ENCODE data around the gene LPCAT1.
"Not testable (repeated sequence)": the region's sequence is repeated elsewhere in the genome, so short reads cannot be mapped to it uniquely, and the experiment has no call there.

Gene LPCAT1

DNA sequence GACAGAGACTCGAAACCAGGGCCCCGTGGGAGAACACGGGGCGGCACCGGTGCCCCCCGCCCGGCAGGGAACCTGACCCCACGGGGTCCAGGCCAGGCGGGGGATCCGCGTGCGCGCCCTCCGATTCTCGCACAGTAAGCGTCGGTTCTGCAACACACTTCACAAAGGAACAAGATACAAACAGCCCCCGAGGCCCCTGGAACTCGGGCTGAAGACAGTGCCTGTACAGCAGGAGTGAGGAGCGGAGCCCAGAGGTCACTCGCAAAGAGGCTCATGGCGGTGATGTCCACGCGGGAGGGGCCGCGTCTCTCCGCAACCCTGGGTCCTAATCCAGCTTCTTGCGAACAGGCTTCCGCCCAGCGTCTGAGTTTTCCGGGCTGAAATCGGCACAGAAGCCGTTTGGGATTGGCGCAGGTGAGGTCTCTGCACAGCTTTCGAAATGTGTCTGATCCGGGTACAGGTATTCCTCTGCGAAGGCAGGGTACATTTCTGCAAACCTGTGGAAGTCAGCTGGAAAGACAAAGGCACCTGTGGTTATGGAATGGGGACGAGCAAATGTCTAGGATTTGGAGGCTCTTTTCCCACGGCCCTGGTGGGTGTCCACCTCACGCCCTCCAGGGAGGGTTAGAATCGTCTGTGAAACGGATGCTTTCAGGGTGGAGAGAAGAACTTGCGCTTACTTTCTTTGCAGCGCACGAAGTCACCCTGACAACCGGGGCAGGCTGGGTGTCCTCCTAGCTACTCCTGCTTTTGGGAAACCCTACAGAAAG lies 60.2 kb downstream of the LPCAT1 start:
- no peak for DNase-seq

DNA sequence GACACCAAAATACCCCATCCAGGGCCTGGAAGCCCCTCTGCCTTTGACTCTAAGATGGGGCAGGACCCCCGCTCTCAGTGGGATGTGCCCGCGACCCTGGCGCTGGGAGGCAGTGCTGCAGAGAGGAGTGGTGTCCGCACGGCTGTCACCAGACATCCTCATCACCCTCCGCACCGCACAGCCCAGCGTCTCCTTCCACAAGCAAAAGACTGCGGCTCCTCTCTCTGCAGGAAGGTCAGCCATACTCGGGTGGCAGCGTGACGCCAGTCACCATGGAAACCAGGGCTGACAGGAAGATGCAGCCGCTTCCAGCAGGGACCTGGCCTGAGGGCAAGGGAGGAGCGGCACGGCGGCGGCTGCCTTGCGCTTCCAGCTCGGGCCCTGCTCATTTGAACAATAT lies 61.4 kb downstream of the LPCAT1 start:
- DNase-seq: no peak

DNA sequence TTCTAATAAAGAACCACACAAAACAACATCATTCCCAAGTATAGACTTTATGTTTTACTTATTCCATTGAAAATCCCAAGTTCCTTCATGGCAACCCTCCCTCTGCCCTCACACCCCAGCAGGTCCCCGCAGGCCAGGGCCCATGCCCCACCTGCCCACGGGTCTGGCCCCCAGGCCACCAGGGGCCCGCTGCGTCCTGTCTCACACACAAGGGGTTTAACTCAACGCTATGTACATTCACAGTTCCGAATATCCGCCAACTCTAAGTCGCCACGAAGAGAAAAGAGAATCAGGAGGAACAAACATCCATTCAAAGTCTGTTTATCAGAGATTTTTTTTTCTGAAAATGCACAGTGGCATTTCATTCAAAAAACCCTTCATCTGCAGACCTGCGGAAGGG lies 62.4 kb downstream of the LPCAT1 start:
- DNase-seq: no peak

DNA sequence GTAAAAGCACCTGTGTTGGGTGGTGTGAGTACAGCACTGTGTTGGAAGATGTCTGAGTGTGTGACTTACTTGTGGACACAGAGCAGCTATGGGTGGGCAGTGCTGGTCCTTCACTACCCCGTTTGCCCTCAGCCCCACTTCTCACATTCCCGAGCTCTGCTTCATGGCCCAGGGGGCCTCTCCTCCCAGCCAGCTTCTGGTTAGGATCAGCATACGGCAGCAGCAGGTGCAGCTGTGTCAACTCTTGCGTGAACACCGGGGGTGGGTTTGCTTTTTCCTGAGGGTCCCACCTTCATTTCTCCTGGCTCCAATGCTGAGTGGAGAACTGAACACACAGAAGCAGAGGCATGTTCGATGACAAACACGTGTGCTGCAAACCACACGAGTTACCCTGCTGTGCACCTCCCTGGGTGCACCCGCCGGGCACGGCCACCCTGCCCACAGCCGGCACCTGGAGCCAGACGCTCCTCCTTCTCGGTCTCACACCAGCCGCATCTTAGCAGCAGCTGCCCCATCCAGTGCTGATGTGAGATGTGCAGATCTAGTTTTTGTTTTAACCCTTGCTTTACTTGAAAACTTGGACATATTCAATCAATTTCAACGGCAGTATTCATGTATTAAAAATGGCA lies 63.6 kb downstream of the LPCAT1 start:
- no peak for DNase-seq

GRCh38 chr5:1459435-1459834 lies 64.3 kb downstream of the LPCAT1 start:
- DNase-seq: not testable (repeated sequence)

- DNase-seq: not testable (repeated sequence)
Observed at GRCh38 chr5:1456110-1456881, 67.5 kb downstream of the LPCAT1 start.

DNA sequence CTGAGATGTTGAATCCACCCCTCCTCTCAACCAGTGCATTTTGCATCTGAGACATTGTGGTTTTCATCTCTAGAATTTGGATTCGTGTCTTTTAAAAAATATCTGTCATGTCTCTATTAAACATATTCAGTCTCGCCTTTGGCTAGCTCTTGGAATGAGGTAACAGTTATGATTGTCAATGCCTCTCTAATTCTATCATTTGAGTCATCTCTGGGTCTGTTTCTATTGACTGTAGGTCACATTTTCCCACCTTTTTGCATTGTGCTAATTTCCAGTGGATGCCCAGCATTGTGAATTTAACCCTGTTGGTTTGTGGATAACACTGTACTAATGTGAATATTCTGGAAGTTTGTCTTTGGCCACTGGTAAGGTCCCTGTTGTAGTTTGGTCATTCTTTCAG lies 70.1 kb downstream of the LPCAT1 start:
- DNase-seq: no peak

- DNase-seq: no peak
Observed at GRCh38 chr5:1449081-1449630, 74.6 kb downstream of the LPCAT1 start.

DNA sequence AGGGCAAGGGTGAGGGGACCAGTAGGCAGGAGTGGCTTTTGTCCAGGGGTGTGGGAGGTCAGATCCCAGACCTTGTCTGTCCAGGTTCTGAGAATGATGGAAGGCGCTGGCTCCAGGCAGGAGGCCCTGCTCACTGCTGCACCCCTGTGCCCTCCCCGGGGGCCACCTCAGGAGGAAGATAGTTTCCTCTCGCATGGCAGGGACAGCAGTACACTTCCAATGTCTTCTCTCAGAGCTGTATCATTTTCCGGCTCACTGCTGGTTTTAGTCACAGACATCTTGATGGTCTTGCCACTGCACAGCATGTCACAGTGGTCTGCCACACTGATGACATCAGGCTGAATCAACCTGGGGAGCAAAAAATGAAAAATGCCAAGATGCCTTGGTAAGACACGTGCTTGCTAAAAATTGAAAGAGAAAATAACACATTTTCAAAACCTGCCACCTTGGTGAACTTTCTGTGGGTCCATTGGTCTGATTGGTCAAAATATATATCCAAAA lies 75.2 kb downstream of the LPCAT1 start:
- DNase-seq: no peak

- no peak for DNase-seq
Observed at GRCh38 chr5:1447671-1448361, 75.9 kb downstream of the LPCAT1 start.

DNA sequence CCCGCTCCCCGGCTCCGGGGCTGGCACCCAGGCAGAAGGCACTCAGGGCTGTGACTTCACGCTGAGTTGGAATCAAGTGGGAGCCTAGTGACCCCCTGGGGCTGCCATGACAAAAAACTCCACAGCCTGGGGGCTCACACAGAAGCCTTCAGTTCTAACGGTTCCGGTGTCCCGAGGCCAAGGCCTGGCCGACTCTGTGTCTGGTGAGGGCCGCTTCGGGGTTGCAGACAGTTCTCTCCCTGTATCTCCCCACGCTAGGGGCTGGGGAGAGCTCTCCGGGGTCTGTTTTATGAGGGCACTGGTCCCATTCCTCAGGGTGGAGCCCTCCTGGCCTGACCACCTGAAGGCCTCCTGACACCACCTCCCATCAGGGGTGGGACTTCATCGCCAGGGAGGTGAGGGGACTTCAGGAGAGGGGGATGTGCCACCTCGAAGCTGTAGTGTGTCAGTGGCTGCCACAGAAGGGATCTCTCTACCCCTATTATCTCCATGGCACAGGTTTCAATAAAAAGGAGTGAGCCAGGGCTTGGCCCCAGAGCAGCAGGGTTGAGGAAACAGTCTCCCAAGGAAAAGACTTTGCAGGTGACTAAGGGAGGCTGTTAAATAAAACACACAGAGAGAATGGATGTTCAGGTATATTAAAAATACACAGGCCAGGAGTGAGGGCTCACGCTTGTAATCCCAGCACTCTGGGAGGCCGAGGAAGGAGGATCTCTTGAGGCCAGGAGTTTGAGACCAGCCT lies 77.0 kb downstream of the LPCAT1 start:
- DNase-seq: no peak

DNA sequence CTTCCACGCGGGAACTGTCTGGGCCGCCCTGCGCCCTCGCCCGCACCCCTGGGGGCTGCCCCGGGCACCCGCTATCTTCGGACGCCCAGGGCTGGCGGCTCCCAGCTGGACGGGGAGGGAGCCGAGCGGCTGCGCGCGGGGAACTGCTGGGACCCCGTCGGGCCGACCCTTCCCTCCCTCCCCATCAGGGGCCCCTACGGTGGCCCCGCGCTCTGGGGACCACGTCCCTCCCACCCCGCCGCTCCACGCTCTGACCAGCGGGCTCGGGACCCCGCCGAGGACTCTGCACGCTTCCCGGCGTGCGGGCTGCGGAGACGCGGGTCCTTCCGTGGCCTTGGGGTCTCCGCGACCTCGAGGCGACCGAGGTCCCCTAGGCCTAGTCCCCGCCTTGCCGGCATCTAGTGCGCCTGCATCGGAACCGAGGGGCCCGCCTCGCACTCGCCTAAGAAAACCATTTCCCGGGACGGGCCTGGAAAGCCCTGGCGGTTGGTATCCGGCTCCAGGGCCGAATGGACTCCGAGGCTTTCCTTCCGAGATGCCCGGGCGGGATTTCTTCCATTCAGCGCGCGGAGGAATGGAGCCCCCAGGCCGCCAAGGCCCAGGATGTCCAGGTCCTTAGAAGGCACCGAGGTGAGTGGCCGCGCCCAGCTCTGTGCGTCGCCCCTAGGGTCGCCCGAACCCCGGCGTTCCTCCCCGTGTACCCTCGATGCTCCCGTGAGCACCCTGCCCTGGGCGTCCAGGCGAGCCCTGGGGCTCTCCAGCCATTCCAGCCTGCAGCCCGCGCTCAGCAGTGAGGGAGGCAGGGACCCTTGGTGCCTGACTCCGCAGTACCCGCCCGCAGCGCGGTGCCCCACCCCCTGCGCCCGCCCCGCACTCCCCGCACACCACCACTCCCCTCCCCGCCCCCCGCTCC lies 77.8 kb downstream of the LPCAT1 start:
- DNase-seq: no peak

DNA sequence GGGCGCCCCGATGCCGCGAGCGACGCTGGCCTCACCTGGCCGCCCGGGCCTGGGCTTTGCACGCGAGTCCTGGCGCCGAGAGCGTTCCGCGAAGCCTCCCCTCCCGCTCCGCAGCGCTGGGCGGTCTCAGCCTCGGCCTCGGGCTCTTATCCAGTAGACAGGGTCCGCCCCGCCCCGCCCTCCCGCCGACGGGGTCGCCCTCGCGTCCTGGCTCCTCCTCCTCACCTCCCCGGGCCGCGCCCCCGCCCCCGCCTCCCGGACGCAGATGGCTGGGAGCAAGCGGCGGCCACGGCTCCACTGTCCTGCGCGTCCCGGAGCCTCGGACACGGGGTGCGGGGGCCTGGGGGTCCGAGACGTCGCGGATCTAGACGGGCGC lies 78.5 kb downstream of the LPCAT1 start, which contains the start of gene SLC6A3:
TSS of gene SLC6A3 (minus strand) at position 128 of the 376 bp plus-strand sequence. CDS start 2,243 bp downstream, outside the sequence.
- DNase-seq: no peak

DNA sequence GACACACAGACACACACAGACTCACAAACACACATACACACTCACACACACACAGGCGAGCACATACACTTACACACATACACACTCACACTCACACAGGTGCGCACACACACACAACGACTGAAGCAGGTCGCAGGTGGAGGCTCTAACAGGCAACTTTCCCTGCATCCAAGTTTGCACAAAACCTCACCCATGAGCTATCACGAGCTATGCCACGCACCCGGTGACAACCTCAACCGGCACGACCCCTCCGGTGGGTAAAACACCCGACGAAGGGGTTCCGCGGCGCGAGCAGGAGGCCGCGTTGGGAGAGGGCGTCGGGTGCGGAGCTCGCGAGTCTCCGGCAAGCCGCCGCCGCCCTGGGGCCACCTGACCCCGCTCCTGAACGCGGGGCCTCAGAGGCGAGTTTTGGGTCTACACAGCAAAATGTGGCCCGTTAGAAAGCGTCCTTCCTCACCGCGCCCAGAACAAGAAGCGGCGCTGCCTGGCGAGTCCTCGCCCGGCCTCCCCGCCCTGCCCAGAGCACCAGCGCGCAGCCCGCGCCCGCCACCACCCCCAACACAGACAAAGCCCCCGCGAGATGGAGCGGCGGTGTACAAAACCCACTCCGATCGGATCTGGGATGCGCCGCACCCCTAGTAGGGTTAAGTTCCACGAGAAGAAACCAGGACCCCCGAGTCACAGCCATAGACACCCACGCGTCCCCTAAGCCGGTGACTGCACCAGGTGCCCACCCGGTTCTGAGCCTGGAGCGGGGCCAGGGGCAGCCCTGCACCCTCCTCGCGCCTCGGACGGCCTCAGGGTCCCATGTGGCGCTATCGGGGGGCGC lies 79.2 kb downstream of the LPCAT1 start:
- DNase-seq: no peak

- DNase-seq: no peak
Observed at GRCh38 chr5:1443991-1444360, 79.8 kb downstream of the LPCAT1 start.

- DNase-seq: no peak
Observed at GRCh38 chr5:1443171-1443570, 80.6 kb downstream of the LPCAT1 start.

DNA sequence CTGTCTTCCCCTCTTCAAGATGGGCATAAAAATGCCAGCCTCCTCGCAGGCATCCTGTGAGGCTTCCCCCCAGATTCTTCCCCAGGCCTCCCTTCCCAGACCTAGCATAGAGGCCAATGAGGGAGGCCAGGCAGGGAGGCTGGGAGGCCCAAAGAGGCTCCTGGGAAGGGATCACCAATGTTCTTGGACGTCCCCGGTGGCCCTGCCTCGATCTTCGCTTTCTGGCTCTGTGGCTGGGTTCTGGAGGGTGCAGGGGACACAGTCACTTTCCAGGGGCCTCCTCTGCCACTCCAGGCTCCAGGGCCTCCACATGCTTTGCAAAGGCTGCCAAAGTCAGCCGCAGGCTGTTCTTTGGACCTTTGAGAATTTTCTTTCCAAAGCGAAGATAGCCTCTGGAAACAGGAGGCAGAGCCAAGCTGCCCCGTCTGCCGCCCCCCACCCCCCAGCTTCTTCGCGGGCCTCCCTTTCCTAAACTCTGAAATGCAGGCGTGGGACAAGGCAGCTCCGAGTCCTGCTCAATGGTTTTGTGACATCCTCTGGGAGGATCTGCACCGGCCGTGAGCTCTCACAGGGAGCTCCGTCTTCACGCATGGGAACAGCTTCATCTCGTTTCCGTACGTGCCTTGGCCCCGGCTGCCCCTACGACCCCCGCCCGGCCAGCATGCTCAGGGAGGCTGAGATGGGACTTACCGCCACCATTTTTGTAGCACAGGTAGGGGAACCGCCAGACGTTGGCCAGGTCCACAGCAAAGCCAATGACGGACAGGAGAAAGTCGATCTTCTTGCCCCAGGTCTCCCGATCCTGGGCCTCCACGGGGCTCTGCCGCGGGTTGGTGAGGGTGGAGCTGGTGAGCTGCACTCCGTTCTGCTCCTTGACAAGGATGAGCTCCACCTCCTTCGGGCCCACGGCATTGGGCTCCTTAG lies 81.3 kb downstream of the LPCAT1 start:
- DNase-seq: no peak

DNA sequence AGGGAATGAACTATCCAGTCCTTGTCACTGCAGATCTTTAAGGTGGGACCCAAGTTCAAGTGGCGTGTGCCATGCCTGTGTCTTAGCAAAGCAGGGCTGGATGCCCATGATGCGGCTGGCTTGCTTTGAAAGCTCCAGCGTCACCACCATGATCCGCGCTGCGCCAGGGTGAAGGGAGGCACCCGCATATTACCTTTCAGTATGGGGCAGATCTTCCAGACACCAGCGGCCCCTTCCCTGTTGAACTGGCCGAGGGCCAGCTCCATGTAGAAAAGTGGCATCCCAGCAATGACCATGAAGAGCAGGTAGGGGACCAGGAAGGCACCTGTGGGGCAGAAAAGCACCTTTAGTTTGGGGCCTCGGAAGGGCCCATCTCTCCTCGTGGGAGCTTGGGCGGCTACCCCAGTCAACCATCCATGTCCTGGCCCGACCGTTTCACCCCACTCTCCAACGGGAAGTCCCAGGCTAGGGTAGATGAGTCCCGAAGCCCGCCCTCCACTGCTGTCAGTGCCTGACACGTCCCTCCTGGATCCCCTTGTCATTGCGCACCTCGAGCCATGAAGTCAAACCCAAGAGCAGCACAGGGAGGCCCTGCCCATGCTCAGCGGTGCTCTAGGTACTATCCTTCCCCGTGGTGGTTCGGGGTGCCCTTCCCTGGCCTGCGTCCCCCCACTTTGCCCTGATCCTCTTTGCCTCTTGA lies 82.4 kb downstream of the LPCAT1 start:
- no peak for DNase-seq
